Activated CD4-positive, alpha-beta T cell treated with anti-CD3 and anti-CD28 coated beads for 24 hours (primary cell): ENCODE data around the gene SPATC1L.

Source experiments
- DNase-seq, 2 donors: peaks; one replicate each; pipeline ENCODE4 v3.0.0-alpha.2; 2020; ENCODE audit warnings: low read depth in 2 of 2

The SPATC1L gene

GRCh38 chr21:46161633-46162592, 22.3 kb downstream of the SPATC1L start:
- DNase-seq, result no peak

- DNase-seq, result no peak
These were observed 23.2 kb downstream of the SPATC1L start for GRCh38 chr21:46160907-46161632.

DNA sequence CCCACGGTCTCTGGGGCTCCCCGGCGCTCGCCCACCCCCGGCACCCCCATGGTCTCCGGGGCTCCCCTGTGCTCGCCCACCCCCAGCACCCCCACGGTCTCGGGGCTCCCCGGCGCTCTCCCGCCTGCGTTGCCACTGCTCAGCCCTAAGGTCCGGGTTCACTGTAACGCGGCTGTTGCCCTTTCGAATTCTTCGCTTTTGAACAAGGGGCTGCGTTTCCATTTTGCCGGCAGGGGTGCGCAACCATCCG, 23.7 kb downstream of the SPATC1L start:
- DNase-seq, result no peak

DNA sequence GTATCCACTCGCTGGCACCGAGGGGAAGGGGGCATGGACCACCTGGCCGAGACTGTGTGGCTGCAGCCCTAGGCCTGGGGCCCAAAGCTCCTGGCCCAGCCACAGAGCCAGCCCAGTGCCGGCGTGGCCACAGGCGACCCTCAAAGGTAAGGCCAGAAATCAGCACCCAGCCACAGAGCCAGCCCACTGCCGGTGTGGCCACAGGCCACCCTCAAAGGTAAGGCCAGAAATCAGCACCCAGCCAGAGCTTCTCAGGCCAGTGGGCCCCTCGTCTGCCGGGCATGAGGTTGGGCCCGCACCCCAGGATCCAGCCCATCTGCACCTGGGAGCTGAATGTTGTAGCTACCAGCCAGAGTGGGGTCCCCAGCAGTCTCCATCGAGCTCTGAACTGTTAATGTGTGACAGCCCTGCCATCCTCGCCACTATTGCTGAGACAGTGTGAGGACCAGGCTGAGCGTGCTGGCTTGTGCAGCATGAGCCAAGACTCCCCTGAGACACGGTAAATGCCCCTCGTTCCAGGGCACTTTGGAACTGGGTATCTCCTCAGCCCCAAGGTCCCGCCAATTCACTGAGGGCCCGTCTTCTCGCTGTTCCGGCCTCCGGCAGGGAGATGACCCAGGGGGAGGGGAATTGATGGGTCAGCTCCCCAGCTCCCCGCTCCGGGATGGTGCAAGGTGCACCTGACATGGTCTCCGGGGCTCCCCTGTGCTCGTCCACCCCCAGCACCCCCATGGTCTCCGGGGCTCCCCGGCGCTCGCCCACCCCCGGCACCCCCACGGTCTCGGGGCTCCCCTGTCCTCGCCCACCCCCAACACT, 24.2 kb downstream of the SPATC1L start:
- DNase-seq, result no peak

- DNase-seq, result no peak
These were observed 24.9 kb downstream of the SPATC1L start for GRCh38 chr21:46159390-46159789.

- DNase-seq, result no peak
These were observed 25.5 kb downstream of the SPATC1L start for GRCh38 chr21:46158666-46159300.

DNA sequence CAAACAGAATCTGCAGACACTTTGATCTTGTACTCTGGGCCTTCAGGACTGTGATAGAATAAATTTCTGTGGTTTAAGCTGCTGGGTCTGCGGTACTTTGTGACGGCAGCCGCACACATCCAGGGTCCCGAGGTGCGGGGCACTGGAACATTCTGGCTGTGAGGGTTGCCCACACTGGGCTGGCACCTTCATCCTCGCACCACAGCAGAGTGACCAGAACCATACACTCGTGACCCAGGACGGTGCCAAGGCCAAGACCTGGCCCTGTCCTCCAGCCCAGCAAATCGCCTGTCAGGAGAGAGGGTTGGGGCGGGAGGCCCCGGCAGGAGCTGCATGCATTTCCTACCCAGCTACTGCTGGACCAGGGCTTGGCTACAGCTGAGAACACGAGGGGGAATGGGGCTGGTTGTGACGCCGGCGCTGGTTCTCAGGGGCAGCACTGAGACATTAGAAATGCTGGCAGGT, 26.2 kb downstream of the SPATC1L start:
- no peak for DNase-seq

- DNase-seq, result no peak
These were observed 26.8 kb downstream of the SPATC1L start for GRCh38 chr21:46157396-46157986.

DNA sequence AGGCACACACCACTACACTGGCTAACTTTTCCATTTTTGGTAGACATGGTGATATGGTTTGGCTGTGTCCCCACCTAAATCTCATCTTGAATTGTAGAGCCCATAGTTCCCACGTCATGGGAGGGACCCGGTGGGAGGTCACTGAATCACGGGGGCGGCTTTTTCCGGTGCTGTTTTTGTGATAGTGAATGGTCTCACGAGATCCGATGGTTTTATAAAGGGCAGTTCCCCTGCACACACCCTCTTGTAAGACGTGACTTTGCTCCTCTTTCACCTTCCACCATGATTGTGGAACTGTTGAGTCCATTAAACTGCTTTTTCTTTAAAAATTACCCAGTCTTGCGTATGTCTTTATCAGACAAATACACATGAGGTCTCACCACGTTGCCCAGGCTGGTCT, 27.6 kb downstream of the SPATC1L start:
- DNase-seq, result no peak

- no peak for DNase-seq
These were observed 27.9 kb downstream of the SPATC1L start for GRCh38 chr21:46156378-46156645.

GRCh38 chr21:46155514-46156377, 28.5 kb downstream of the SPATC1L start, which contains the start of gene FTCD:
TSS of gene FTCD (minus strand) at chr21:46155579. CDS start at chr21:46155523, 56 bp downstream.
- DNase-seq, result no peak

DNA sequence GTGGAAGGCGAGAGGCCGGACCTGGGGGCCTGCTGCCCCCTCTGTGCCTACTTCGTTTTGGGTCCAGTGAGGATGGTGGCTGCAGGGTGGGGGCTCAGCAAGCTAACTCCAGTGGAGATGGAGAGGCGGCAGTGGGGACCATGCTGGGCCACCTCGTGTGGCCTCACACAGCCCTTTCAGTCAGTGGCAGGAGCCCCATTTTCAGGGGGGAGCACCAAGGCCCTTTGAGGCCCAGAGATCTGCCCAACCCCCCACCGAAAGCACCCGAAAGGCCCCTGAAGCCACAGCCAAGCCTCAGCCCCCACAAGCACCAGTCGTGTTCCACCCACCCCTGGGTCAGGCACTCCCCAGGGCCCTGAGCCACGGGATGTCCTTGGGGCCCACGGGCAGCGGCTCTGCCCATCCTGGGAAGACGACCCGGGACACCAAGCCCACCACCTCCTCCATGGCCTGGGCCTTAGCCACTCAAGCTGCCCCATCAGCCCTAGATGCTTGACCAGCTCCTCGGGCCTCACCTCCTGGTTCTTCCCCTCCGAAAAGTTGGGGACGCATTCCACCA, 29.2 kb downstream of the SPATC1L start:
- no peak for DNase-seq

DNA sequence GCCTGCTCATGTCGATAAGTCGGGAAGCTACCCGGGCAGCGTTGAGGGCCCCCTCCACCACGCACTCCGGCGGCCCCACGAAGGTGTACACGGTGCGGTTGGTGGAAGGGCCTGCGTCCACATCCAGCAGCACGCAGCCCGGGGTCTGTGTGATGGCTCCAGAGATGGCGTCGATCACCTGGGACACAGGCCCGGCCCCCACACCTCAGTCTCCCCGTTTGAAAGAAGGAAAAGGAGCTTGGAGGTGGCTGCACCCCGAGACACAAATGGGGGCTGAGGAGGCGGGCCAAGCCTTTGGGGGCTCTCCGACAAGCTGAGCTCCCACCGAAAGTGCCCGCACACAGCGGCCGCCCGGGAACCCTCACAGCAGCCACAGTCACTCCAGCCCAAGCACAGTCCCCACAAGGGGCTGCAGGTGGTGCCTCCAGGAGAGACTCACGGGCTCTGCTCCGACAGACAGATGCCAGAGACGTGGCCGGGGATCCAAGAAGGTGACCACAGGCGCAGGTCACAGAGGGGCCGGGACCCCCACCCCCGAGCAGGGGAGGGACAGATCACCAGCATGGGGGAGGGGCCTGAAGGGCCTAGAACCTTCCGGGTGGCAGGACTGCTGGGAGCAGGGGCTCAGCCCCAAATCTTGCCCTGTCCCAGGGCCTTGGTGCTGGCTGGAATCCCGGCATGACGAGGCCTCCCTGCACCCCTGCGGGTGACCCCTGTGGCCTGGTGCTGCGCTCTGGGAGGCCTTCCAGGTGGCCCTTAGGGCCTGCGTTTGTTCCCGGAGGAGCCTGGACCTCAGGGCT, 29.9 kb downstream of the SPATC1L start:
- DNase-seq, result no peak

DNA sequence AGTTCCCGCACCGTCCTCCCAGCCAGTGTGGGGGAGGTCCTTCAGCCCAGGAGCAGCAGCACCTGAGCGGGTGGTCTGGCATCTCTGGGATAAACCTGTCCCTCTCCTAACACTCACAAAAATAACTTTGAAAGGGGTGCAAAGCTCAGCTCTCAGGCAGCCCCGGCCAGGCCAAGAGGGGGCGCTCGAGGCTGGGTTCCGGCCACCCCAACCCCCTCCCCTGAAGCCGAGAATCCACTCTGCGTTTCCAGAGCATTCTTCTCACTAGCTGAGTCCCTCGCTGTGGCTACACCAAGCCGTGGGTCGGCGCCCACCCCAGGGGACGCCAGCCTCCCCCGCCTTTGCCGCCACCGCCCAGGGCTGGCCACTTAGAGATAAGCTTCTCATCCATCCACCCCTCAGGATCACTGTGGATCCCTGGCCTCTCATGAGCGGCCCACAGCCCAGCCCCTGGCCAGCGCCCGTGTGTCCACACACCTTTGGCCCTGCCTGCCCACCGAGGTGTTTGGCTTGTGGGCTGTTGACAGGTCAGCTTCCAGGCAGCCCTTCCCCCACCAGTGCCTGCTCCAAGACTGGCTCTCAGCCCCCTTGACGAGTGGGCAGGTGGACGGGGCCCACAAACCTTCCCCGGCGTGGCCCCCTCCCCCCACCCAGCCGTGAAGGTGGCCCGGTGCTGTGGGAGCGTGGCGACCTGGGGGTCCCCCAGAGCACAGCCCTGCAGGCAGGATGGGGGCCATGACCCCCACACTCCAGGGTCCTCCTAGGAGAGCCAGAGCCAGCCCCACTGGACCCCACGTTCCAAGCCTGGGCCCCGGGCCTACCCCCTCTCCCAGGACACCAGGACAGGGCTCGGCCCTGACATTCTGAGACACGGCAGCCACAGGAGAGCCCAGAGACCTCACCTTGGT, 30.8 kb downstream of the SPATC1L start:
- DNase-seq, result peak in 1 of 2 donors; percentile 51

DNA sequence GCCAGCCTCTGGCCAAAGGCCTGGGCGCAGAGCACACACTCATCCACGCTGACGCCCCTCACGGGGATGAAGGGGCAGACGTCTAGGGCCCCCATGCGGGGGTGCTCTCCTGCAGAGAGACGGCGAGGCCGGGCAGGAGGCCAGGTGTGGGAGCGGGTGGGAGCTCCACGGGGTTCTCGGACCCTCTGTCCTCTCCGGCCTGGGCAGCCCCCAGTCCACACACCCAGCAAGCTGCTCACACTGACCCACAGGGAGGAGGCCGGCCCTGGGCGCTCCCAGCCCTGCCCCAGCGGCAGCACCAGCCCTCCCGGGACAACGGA, 31.4 kb downstream of the SPATC1L start:
- DNase-seq, result no peak

GRCh38 chr21:46151989-46152926, 32.0 kb downstream of the SPATC1L start:
- no peak for DNase-seq

- DNase-seq, result no peak
These were observed 32.8 kb downstream of the SPATC1L start for GRCh38 chr21:46151261-46151988.
